Measurements from ENCODE around the gene EFNA1.
"Not testable (repeated sequence)": the region's sequence is repeated elsewhere in the genome, so short reads cannot be mapped to it uniquely, and the experiment has no call there.

Gene EFNA1

GRCh38 chr1:155093911-155094621 lies 33.6 kb upstream of the EFNA1 start:
- peak; percentile 91 for DNase-seq

GRCh38 chr1:155094622-155094948 lies 33.1 kb upstream of the EFNA1 start:
- no peak for DNase-seq

GRCh38 chr1:155099331-155099730 lies 28.3 kb upstream of the EFNA1 start:
- DNase-seq, result no peak

- no peak for DNase-seq
Measured at GRCh38 chr1:155103325-155103724, 24.4 kb upstream of the EFNA1 start.

GRCh38 chr1:155104605-155105534 lies 22.8 kb upstream of the EFNA1 start:
- DNase-seq, result no peak

GRCh38 chr1:155105604-155106011 lies 22.1 kb upstream of the EFNA1 start:
- no peak for DNase-seq

GRCh38 chr1:155106862-155107261 lies 20.8 kb upstream of the EFNA1 start:
- no peak for DNase-seq

- DNase-seq, result no peak
Measured at GRCh38 chr1:155107309-155108264, 20.1 kb upstream of the EFNA1 start.

GRCh38 chr1:155108296-155108695 lies 19.4 kb upstream of the EFNA1 start:
- no peak for DNase-seq

GRCh38 chr1:155110381-155110780 lies 17.3 kb upstream of the EFNA1 start:
- no peak for DNase-seq

GRCh38 chr1:155110826-155111225 lies 16.9 kb upstream of the EFNA1 start:
- no peak for DNase-seq

- DNase-seq, result no peak
Measured at GRCh38 chr1:155113450-155113980, 14.2 kb upstream of the EFNA1 start.

GRCh38 chr1:155116113-155116764 lies 11.4 kb upstream of the EFNA1 start:
- no peak for DNase-seq

- DNase-seq, result no peak
Measured at GRCh38 chr1:155117610-155118009, 10.1 kb upstream of the EFNA1 start.

GRCh38 chr1:155118090-155118489 lies 9.6 kb upstream of the EFNA1 start:
- not testable (repeated sequence) for DNase-seq

- no peak for DNase-seq
Measured at GRCh38 chr1:155120253-155120652, 7.4 kb upstream of the EFNA1 start.

GRCh38 chr1:155121249-155121648 lies 6.4 kb upstream of the EFNA1 start:
- DNase-seq, result no peak

- DNase-seq, result no peak
Measured at GRCh38 chr1:155122308-155122707, 5.4 kb upstream of the EFNA1 start.

GRCh38 chr1:155123801-155124200 lies 3.9 kb upstream of the EFNA1 start:
- DNase-seq, result no peak

- no peak for DNase-seq
Measured at GRCh38 chr1:155124503-155125463, 2.9 kb upstream of the EFNA1 start.

- no peak for DNase-seq
Measured at GRCh38 chr1:155125511-155125945, 2.1 kb upstream of the EFNA1 start.

All from NCI-H1092 (cell line).